GM18951 (cell line): Measurements from ENCODE around the gene DOLPP1.
A peak's percentile ranks its signal among the peaks of the same experiment; 100 is the strongest.
"Not testable (repeated sequence)": the region's sequence is repeated elsewhere in the genome, so short reads cannot be mapped to it uniquely, and the experiment has no call there.

Experiments used
- POLR2A ChIP-seq: IDR thresholded peaks from 4 replicates; pipeline ENCODE4 v1.6.1; 2011; ENCODE audit warnings: mild to moderate bottlenecking; ENCODE audit not compliant: insufficient read length, insufficient read depth; ENCODE audit errors: extremely low read depth
- in situ Hi-C: fragments of 300-500 bp; cut with MboI; formaldehyde crosslinking; loops from one replicate; pipeline ENCODE4 v1.12.0; 2022; ENCODE audit warnings: low sequenced_read_pairs, mixed read lengths, inconsistent platforms; ENCODE audit not compliant: unreplicated experiment

Gene DOLPP1

DNA sequence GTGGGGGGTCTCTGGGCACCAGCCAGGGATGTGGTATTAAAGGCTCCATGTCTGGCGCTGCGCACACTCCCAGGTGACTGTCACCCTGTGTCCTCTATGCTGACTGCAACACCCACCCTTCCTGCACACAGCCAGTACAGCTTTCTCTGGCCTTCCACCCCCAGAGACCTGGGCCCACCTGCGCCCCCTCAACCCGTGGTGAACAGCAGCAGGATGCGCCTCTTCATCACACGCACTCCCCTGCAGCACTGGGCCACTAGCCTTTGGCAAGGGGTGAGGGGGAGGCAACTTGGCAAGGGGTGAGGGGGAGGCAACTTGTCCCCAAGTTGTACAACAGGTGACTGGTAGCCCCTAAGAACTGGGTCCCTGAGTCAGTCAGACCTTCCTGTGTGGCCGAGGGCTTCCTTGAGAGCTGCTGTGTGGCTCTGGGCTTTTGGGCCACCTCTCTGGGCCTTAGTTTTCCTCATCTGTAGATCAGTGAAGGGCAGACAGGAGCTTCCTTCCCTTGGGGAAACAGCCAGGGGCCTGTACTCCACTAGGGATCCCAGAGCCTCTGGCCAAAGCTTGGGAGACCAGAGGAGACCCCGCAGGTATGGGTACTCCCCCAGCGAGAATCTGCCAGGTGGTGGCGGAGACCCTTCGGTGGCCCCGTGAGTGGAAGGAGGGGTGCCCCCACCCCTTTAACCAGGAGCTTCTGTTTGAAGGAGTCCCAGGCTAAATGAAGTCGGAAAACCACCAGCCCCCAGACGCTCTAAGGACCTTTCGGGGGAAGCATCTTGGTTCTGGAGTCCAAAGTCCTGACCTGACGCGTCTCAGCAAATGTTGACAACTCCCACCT is 25.2 kb downstream of the DOLPP1 start:
- in situ Hi-C loops = no loop called here
- no peak for TF ChIP-seq POLR2A

- in situ Hi-C loops = no loop called here
- TF ChIP-seq POLR2A = no peak
Observed at GRCh38 chr9:129107651-129108050, 26.7 kb downstream of the DOLPP1 start.

DNA sequence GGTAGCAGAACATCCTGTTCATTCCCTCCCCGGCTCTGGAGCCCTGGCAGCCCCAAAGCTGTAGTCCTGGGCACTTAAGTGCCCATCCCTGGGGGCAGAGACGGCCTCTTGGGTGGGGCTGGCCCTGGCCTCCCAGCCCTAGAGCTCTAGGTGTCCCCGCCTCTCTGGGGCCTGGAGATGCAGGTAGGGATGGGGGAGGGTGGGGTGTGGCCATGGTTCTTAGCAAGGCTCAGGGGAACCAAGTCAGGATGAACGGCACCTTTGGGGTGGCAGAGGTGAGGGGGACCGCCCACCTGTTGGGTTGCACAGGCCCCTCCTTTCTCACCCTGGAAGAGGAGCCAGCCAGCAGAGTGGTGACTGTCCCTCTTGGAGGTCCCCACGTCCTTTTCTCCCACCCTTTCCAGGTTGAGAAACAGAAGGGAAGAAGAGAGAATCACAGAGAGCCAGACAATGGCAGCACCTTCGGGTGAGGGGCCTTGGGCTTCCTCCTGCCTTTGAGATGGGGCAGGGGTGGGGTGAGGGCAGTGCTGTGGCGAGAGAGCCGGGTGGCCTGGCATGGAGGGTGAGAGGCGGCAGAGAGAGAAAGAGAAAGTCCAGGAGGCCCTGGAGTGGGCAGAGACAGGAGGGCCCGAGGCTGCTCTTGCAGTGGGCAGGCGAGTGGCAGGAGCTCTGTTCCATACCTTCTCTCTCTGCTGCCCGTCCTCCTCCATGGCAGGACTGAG is 27.3 kb downstream of the DOLPP1 start:
- no peak for TF ChIP-seq POLR2A
- in situ Hi-C loops = no loop called here

GRCh38 chr9:129108805-129109536 is 28.1 kb downstream of the DOLPP1 start:
- in situ Hi-C loops = no loop called here
- TF ChIP-seq POLR2A = no peak

DNA sequence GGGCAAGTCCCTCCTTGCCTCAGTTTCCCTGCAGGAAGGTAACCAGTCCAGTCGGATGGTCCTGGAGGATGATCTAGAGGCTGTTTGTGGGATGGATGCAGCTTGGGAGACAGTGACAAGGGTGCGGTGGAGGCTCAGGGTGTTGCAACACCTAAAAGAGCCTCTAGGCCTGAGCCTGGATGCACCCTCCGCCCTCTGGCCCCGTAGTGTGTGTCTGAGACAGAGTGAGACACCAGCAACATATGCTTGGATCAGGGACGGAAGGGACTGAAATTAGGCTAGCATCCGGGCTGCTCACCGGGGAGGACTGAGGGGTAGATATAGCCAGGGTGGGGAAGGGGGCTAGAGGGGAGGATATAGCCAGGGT is 28.6 kb downstream of the DOLPP1 start:
- in situ Hi-C loops = no loop called here
- no peak for TF ChIP-seq POLR2A

DNA sequence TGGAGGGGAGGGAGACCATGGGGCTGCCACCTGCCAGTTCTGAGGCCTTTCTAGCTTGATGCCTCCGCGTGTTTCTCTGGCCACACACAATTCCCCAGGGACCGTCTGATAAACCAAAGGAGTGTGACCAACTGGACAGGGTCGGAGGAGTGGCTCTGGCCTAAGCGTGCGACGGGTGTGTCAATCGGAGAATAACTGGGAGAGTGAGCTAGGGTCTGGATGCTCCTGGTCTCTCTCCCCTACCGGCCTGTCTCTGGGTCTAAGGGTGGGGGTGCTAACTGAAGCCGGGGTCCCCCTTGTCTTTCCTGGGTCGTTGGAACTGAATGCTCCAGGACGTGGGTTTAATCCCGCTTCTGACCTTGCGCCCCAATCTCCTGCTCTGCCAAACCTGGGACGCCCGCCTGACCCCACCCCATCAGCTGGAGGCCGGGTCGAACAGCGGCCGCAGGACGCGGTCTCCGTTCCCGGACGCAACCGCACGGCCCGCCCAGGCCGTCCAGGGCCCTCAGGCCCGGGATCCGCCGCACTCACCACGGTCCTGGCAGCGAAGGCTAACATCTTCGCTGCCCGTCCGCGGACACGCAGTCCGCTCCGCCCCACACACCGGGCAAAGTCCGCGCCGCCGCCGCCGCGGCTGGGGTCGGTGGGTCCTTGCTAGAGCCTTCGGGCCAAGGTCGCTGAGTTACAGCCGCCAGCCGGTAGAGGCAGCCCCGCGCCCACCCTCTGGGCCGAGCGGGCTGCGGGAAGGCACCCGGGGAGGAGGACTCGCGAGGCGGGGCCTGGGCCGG is 29.2 kb downstream of the DOLPP1 start:
- no peak for TF ChIP-seq POLR2A
- in situ Hi-C loops = no loop called here

DNA sequence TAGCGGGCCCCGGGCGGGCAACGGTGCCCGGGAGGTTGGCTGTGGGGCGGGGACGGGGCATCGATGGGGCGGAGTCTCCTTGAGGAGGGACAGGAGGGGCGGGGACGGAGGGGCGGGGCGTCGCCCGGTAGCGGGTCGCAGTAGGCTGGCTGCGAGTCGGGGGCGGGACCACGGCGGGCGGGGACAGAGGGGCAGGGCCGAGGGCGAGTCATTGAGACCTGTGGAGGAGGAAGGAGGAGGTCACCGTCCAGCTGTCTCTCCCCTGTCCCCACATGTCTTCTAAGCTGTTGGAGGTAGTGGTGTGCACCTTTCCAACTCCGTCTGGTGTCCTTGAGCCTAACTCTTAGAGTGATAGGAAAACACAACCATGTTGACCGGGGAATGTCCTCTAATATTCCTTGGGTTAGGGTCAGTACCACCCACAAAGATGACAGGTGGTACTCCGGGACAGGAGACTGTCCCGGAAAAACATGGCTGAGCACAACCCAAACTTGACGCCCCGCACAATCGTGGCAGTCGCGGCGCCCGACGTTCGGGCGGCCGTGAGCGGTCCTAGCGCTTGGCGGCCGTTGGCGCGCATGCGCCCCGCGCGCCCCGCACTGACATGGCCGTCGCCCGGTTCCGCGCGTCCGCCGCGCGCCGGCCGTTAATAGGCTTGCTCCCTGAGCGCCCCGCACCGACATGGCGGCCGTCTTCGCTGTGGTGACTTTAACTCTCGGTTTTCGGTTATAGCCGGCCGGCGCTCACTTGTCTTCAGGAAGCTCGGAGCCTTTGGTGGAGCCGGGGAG is 30.0 kb downstream of the DOLPP1 start, which contains the start of the genes CRAT and PTPA:
Gene CRAT, minus strand, starts transcription at position 54 of the 788 bp plus-strand sequence. CDS start 284 bp downstream, outside the sequence.
Gene PTPA, plus strand, starts transcription at position 676 of the 788 bp plus-strand sequence. CDS start 186 bp downstream, outside the sequence.
- in situ Hi-C loops = no loop called here
- TF ChIP-seq POLR2A = peak; percentile 95

GRCh38 chr9:129111528-129112151 is 30.7 kb downstream of the DOLPP1 start:
- in situ Hi-C loops = no loop called here

GRCh38 chr9:129112526-129112925 is 31.6 kb downstream of the DOLPP1 start:
- in situ Hi-C loops = not testable (repeated sequence)

More at GRCh38 chr9:129111528-129112151, 30.7 kb downstream of the DOLPP1 start:
- no peak for TF ChIP-seq POLR2A

GRCh38 chr9:129113645-129114304 is 32.9 kb downstream of the DOLPP1 start:
- in situ Hi-C loops = no loop called here
- no peak for TF ChIP-seq POLR2A

GRCh38 chr9:129118799-129119198 is 37.9 kb downstream of the DOLPP1 start:
- no peak for TF ChIP-seq POLR2A

GRCh38 chr9:129121483-129121882 is 40.6 kb downstream of the DOLPP1 start:
- TF ChIP-seq POLR2A = no peak

More at GRCh38 chr9:129118799-129119198, 37.9 kb downstream of the DOLPP1 start:
- in situ Hi-C loops = no loop called here

More at GRCh38 chr9:129121483-129121882, 40.6 kb downstream of the DOLPP1 start:
- in situ Hi-C loops = no loop called here
